LoVo (cell line): ENCODE data around the gene HDAC4.
"Not testable (repeated sequence)": the region's sequence is repeated elsewhere in the genome, so short reads cannot be mapped to it uniquely, and the experiment has no call there.

Experiments
- DNase-seq: peaks from one replicate; pipeline ENCODE4 v3.0.0-alpha.2; 2016; ENCODE audit warnings: low spot score

The HDAC4 gene

GRCh38 chr2:239042551-239043320 is 358.1 kb downstream of the HDAC4 start:
- DNase-seq = no peak

DNA sequence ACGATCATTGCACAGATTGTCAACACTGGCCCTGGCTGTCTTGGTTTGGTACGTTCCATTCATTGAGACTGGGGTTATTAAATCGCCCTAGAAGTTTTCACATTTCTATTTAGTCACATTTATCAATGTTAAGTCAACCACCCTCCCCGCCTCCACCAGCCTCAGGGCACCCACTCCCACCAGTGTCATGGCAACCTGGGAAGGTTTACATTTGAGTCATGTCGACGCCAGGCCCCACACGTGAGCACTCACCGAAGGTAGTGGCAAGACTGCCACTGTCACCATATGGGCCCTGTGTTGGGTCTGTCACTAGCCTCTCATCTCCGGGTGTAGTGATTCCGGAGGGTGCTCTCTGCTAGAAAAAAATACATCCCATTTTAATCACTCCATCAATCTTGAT is 358.8 kb downstream of the HDAC4 start:
- DNase-seq = no peak

- no peak for DNase-seq
These were observed 359.8 kb downstream of the HDAC4 start for GRCh38 chr2:239041062-239041461.

DNA sequence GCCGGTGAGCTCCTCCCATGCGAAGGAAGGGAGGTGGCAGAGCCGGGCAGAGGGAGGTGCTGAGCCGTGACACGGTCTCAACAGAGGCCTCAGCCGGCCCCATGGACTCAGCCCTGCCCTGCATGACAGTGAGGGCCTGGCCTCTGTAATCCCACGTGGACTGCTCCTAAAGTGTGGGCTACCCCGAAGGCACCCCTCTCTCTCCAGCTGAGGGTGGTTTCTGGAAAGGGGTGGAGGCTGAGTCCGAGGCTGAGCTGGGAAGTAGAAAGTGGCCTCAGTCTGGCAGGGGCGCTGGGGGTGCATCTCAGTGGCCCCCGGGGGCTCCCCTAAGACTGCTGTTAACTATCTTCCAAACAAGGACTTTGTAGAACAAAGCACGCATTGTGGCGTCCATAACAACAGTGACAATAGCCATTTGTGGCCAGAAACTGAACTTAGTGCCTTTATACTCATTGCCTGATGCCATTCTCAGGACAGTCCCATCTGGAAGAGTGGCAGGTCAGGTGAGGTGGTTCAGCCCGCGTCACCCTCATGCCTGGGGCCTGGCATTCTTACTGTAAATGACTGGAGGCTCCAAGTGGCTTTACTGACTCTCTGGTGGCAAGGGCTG is 360.6 kb downstream of the HDAC4 start:
- DNase-seq = no peak

GRCh38 chr2:239039479-239039861 is 361.4 kb downstream of the HDAC4 start:
- no peak for DNase-seq

DNA sequence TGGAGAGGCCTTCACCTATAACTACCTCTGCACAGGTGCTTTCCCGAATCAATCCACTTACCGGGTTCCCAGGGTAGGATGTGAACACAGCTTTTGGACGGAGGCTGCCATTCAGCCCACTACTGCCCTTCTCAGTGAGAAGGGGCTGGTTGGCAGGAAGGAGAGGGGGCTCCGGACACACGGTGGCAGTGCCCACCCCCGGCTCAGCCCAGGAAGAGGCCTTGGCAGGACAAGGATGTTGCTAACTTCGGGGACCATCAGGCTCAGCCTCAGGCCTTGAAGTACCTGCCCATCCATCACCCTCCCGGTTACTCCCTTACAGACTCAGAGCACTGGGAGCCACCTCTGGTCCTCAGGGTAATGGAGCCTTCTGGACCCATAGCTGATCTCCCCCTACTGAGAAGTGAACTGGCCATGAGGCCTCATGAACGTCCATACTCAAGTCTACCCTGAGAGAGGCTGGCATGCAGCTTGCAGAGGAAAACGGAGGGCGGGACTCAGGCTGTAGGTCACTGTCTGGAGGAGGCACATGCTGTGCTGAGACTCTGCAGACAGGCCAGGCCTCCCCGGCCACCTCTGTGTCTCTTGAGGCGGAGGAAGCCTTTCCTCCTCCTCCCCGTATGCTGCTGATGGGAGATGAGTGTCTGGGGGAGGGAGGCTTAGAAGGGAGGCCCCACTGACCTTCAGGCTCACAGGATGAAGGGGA is 361.9 kb downstream of the HDAC4 start:
- no peak for DNase-seq

GRCh38 chr2:239038284-239038683 is 362.5 kb downstream of the HDAC4 start:
- not testable (repeated sequence) for DNase-seq

- no peak for DNase-seq
These were observed 363.3 kb downstream of the HDAC4 start for GRCh38 chr2:239037559-239037910.

DNA sequence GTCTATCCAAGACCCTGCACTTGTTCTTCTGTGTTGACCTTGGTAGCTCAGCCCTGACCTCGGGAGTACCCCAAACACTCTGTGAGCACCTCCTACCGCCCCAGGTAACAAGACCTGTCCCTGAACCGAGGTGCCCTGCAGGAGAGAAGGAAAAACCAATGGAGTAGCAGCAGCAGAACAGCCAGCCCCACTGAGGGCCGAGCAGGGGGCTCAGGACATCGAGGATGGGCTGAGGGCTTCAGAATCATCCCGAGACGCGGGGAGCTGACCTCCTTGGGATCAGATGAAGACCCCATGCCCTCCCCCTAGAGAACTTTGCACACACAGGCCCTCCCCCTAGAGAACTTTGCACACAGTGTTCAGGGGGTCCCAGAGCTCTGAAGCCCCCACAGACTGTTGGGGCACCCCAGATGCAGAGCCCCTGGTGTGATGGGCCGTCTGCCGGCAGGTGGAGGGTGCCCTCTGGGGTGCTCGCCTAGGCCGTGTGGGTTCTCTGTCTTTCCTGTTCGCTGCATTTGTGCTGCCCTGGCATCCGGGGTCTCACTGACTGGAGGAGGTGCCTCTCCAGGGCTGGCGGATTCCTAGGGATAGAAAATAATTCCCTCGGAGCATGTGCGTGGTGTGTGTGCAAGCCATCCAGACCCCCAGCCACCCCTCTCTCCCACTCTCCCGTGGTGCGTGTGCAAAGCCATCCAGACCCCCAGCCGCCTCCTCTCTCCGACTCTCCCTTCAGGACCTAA is 363.8 kb downstream of the HDAC4 start:
- DNase-seq = no peak

GRCh38 chr2:239035997-239036731 is 364.7 kb downstream of the HDAC4 start:
- DNase-seq = no peak

GRCh38 chr2:239035361-239035814 is 365.4 kb downstream of the HDAC4 start:
- DNase-seq = peak; percentile 8

- no peak for DNase-seq
These were observed 366.1 kb downstream of the HDAC4 start for GRCh38 chr2:239034561-239035341.

DNA sequence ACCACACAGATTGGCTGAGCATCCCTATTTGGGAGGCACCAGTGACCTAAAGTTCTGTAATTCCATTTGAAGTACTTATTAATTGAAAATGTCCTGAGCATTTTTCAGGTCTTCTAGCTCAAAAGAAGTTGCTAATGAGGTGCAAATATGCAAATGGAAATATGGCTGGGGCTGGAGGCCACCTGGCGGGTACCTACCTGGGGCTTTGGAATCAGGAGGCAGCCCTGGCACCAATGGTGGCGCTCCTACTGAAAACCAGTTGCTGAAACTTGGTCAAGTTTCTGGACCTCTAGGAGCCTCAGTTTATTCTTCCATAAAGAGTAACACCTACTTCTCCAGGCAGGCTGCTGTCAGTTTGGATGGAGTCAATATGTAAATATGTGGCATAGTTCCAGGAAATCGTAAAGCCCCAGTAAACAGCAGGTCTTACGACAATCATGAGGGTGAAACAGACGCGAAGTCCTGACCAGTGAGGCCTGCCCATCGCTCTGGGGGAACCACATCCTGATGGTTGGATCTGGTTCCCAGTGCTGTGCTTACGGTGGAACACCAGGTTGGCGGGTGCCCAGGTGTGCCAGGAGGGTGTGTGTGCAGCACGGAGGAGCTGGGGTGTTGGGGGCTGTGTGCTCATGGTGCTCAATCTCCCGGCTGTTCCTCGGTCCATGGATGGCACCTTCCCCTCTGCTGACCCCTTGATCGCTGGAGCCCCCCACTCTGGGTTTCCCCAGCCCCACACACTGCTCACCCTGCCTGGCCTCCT is 366.8 kb downstream of the HDAC4 start:
- DNase-seq = no peak

DNA sequence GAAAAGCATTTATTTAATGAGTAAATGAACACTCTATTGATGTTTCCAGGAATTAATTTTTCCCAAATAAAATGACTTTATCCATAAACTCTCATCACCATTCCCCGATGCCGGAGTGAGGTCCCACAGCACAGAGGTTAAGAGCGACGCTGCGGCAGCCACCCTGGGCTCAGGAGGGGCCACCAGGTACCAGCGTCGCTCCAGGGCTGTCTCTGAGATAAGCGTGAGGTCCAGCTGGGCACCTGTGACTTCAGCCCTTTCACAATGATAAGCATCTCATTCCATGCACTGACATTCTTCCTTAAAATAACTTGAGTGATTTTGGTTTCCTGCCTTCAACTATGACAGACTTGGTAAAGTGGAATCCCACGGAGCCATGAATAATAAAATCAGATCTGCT is 370.9 kb downstream of the HDAC4 start:
- no peak for DNase-seq

GRCh38 chr2:239028253-239028619 is 372.6 kb downstream of the HDAC4 start:
- DNase-seq = no peak

DNA sequence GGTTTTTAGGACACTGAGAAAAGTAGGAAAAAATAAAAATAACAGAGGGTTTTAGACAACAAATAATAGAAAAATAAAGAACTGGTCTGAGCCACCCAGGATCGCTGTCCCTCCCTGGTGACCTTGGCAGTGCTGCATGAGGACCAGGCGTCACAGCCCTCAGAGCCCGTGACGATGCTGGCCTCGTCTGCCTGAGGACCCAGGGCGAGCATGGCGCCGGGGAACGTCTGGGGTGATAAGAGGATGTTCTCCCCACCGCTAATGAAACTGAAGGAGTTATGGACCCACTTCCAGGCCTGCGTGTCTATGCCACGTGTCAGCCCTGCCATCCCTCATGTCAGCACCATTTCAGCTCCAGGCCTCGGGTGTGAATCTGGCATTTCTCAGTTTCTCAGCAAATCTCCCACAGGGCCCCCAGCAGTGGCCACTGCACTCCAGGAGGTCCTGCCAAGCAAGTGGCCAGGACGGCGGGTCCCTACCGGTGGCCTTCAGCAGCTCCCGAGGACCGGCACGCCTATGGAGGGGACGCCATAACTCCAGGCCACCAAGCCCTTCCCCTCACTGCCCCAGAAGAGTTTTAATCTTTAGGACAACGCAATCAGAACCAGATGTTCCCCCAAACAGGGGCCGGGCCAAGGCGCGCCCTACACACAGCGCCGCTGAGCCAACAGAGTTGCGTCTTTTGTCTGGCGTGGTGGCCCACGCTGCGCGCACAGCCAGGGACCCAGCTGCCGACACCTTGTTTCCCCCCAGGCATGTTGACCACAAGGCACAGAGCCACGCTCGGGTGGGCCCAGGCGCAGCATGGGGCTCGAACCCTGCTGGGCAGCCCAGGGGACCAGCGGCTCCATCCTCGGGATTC is 373.2 kb downstream of the HDAC4 start:
- no peak for DNase-seq

DNA sequence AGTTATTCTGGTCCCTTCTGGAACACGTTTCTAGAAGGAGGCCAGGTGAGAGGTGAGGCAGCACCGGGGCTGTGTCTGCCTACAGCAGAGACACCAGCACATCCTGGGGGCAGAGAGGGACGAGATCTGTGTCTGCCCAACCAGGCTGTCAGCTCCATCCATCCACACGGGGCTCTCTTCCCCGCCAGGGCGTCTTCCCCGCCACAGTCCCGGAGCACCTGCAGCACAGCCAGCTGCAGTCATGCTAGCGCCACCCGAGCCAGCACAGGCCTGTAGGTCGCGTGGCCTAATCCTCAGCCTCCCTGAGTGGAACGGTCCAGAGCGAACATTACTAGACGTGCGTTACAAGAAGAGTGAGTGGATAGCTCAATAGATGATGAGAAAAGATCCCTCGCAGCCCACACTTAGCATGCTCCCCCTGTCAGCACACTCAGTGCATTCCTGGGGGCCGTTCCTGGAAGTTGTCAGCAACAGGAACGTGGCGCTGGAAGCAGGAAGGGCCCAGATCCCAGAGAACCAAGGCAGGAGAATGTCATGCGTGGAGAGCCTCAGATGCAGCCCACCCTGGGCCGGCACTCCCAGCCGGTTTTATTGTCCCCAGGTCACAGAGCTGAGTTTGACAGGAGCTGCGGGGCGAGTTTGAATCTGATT is 374.0 kb downstream of the HDAC4 start:
- DNase-seq = no peak

- DNase-seq = no peak
These were observed 374.8 kb downstream of the HDAC4 start for GRCh38 chr2:239025951-239026461.
